Embryonic facial prominence (tissue), 1 donor: ENCODE results near the gene IFNLR1.

Experiments used
- DNase-seq: peaks from one replicate; pipeline ENCODE4 v3.0.0-alpha.2; 2016; ENCODE audit errors: extremely low spot score

IFNLR1 gene

GRCh38 chr1:24121406-24121805, 65.7 kb downstream of the IFNLR1 start:
- no peak for DNase-seq

- DNase-seq, result no peak
These were observed 66.1 kb downstream of the IFNLR1 start for GRCh38 chr1:24120965-24121364.

- no peak for DNase-seq
These were observed 67.0 kb downstream of the IFNLR1 start for GRCh38 chr1:24119859-24120756.

GRCh38 chr1:24119489-24119858, 67.6 kb downstream of the IFNLR1 start:
- no peak for DNase-seq

- no peak for DNase-seq
These were observed 68.5 kb downstream of the IFNLR1 start for GRCh38 chr1:24118410-24119242.

GRCh38 chr1:24117722-24118409, 69.2 kb downstream of the IFNLR1 start:
- DNase-seq, result no peak

GRCh38 chr1:24117132-24117531, 70.0 kb downstream of the IFNLR1 start:
- no peak for DNase-seq

- DNase-seq, result no peak
These were observed 72.3 kb downstream of the IFNLR1 start for GRCh38 chr1:24114753-24115152.

- no peak for DNase-seq
These were observed 73.5 kb downstream of the IFNLR1 start for GRCh38 chr1:24113641-24114033.

GRCh38 chr1:24111996-24112779, 74.9 kb downstream of the IFNLR1 start, which contains the start of gene MYOM3:
Gene MYOM3, minus strand, starts transcription at chr1:24112135. Its CDS starts 3,499 bp downstream, at chr1:24108636.
- DNase-seq, result no peak

GRCh38 chr1:24111262-24111995, 75.7 kb downstream of the IFNLR1 start:
- no peak for DNase-seq

- DNase-seq, result no peak
These were observed 76.3 kb downstream of the IFNLR1 start for GRCh38 chr1:24110642-24111261.

- DNase-seq, result no peak
These were observed 77.2 kb downstream of the IFNLR1 start for GRCh38 chr1:24109686-24110475.

GRCh38 chr1:24109166-24109483, 78.0 kb downstream of the IFNLR1 start:
- DNase-seq, result no peak

GRCh38 chr1:24108334-24109165, 78.5 kb downstream of the IFNLR1 start:
- DNase-seq, result no peak

- no peak for DNase-seq
These were observed 79.5 kb downstream of the IFNLR1 start for GRCh38 chr1:24107462-24108138.

GRCh38 chr1:24105368-24106160, 81.5 kb downstream of the IFNLR1 start:
- DNase-seq, result no peak
